ENCODE measurements around the gene SNPH.

Gene SNPH

DNA sequence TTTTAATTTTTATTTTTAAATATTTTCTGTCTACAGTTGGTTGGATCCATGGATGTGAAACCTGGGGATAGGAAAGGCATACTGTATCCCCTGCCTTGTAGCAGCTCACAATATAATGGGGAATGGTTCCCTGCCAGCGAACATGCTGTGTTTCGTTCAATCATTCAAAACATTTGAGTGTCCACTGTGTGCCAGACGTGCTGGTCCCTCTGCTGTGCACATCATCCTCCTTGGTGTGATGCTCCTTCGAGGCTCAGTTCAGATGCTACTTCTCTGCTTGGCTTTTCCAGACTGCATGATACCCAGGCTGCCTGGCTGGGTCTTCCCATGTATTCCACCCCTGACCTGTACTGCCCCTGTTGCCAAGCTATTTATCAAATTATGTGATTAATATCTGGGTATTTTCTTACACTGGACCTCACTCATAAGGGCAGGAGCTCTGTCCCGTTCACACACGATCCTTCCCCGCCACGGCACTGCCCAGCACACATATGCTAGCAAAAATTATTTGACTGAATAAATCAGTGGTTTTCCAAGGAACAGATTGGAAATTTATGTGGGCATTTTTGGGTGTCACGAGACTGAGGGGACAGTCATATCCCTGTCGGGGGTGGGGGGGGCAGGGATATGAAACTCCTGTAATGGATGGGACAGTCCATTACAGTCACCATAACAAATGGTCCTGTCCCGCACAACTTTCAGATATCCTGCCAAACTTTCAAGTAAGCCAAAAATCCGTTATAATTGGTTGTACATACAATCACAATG lies 57.9 kb downstream of the SNPH start:
- DNase-seq (ENCODE audit: low read depth in 1 of 2, low spot score in 1 of 2) = no peak

DNA sequence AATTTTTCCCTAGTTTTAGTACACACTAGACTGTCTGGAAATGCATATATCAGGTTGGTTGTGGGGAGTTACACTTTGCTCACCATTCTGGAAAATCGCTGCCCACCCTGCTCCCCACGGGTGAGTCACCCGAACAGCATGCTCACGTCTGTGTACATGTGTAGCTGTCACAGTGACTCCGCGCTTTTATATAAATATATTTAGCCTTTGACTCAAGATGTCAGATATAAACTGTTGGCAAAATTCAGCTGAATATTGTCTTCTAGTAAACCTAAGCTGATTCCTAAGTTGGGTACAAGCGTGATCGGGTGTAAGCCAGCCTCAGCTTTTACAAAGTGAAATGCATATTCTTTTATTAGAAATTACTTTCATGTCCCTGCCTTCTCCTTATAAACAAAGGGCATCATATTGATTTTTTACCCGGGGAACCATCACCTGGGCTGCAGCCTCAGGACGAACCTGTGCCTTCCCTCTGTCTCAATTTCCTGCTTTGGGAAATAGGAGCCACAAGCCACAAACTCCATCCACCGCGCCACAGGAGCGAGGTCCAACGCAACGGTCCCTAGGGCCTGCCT lies 58.6 kb downstream of the SNPH start:
- DNase-seq (ENCODE audit: low read depth in 1 of 2, low spot score in 1 of 2) = no peak

DNA sequence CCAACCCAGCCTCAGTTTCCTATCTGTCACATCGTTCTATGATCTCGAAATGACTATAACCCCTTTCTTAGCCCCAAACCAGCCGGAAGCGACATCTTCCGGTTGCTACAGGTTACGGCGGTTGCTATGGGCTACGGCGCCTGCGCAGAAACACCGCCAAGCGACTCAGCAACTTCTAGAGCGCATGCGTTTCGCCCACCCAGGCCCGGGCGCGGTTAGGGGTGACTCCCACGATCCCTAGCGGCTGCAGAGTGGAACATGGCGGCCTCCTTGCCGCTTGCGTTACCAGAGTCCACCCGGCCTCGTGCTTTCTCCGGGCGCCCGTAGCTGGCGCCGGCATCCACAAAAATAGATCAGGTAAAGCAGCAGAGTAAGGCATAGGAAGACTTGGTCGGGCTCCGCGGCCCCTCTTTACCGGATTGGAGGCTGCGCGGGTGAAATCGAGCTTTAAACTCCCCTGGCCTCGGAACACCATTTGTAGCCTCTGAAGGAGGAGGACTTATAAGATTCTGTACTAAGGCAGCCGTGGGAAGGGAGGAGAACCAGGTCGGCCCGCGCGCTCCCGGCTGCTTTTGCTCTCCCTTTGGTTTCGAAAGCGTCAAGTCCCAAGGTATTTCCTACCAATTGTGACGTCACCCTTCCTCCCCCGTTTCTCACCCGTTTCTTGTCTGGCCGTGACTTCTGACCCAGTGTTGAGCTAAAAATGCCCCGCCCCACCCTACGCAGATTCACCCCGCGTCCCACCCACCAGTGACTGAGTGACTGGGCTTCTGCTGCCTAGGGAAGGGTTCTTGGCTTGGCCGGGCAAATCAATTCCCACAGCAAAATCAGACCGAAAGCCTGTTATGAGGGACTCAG lies 59.3 kb downstream of the SNPH start:
- DNase-seq (ENCODE audit: low read depth in 1 of 2, low spot score in 1 of 2) = peak; percentile 98 to 99

DNA sequence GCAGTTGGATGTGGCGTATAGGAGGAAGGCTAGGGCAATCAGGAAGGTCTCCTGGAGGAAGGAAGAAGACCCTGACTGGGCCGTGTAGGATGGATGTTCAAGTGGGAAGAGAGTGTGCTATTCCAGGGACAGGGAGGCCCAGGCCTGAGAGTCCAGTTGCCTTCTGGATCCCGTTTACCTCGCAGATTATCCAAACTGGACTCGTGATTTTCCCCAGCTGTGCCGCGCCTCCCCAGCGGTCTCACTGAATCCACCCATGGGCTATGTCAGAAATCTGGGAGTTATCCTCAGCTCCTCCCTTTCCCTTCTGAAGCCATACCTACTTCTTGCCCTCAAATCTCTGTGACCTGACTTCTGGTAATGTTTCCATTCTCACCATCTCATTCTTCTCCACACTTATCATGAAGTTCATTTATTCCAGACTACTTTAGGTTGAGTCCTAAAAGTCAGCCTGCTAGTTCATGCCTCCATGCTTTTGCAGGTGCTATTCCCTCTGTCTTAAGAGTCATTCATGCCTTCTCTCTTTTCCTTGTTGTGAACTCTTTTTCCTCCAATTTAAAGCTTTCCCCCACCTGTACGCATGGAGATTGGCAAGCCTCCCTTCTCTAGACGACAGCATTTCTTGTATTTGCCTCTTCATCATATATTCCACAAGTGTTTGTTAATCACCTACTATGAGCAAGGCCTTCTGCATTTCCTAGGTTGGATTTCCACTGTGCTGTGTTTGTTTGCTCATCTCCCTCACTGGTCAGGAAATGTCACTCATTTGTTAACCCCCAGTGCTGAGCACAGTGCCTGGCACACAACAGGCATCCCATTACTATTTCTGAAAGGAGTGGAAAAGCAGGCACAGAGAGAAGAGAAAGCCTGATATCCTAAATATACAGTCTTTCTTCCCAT lies 60.2 kb downstream of the SNPH start:
- no peak for DNase-seq (ENCODE audit: low read depth in 1 of 2, low spot score in 1 of 2)

DNA sequence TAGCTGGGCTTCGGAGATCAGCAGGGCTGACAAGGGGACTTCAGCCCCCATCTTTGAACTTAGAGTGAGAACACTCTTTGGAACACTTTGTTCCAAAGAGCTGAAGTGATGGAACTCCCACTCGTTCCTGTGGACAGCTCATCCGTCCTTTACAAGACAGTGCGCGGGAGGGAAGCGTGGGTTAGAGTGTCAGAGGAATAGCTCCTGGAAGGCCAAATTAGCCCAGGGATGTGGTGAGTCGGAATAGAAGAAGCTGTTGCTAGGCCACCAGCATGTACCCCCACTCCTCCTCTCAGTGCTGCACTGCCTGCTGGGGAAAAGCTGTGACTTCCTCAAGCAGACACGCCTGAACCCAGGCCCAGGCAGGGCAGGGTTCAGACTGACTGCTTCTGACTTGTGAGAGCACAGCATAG lies 61.2 kb downstream of the SNPH start:
- DNase-seq (ENCODE audit: low read depth in 1 of 2, low spot score in 1 of 2) = no peak

DNA sequence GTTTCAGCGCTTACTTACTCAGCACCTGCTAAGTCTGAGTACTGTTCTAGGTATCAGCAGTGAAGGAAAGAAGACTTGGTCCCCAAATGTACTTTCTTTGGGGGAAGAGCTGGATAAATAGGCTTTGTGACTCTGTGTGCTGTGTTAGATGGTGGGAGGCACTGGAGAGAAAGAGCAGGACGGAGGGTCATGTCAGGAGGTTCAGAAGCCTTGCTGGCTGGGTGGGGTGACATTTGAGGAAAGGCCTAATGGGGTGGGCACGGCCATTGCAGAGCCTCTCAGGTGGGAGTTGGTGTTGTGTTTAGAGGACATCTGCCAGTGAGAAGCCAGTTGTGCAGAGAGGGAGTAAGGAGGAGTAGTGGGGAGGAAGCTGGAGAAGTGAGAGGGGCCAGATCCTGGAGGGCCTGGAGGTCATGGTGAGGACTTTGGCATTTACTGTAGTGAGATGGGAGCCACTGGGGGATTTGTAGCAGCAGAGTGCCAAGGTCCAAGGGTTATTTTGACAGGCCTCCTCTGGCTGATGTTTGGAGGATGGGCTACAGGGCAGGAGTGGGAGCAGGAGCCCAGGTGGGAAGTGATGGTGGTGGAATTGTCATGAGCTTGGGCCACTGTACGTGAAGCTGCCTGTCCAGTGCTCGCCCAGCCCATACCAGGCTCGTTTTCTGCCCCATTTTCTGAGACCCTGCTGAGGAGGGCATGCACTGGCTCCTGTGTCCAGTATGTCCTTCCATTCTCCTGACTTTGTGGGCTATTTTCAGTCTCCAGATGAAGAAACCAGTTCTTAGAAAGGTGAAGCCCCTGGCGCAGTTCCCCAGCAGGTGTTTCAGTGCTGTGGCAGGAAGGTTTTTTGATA lies 62.0 kb downstream of the SNPH start:
- no peak for DNase-seq (ENCODE audit: low read depth in 1 of 2, low spot score in 1 of 2)

DNA sequence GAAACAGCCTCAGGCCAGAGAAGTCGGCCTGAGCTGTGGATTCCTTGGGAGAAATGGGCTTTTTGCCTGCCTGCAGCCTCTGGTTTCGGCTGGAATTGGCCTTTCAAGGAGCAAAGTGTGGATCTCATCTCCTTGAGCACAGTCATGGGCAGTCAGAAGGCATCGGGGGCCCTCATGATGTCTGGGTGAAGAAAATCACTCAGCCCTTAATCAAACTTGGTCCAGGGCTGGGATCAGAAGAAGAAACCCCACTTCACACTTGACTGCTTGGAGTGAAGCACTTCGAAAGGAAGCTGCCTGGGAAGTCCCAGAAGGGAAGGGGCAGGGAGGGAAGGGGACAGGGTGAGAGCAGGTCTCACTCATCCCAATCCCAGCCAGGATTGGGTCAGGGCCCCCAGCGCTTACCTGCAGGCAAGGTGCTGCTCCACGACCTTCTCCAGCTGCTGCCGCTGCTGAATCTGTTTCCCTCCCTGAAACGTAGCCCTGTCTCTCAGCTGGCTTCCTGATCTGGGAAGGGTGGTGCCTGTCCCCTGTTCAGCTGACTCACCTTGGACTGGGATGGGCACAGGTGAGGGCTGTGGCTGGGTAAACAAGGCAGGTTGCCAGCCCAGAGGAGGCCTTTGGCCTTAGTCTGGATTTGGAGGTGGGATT lies 62.7 kb downstream of the SNPH start, which contains the start of gene SDCBP2:
Gene SDCBP2, minus strand, starts transcription at position 460 of the 651 bp plus-strand sequence. CDS start 8,723 bp downstream, outside the sequence.
- no peak for DNase-seq (ENCODE audit: low read depth in 1 of 2, low spot score in 1 of 2)

DNA sequence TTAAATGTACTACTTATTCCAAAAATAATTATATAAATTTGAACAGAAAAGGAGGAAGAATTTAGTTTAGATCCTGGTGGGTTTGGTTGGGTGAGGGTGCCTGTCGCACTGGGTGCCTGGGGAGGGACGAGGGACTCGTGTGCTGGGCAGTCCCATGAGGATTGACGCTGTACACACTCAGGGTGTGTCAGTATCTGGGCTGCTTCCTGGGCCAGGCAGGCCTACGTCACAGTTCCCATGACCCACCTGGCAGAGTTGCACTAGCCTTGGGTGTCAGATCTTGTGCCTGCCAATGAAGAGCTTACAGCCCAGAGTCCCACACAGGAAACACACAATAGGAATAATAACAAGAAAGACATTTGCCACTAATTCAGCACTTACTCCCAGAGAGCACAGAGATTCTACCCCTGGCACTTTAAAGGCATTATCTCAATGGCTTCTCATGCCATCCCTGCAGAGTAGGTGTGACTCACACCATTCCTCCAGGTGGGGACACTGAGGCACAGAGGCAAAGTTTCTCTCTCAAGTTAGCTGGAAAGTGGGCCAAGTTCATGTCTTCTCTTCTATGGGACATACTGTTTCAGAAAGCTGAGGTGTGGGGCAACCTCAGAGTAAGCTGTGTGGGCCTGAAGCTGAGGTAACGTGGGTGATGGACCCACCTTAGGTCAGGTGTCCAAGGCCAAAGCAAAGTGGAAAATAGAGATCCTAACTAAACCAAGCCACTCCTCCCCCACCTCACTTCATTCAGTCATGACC lies 64.2 kb downstream of the SNPH start:
- DNase-seq (ENCODE audit: low read depth in 1 of 2, low spot score in 1 of 2) = no peak

DNA sequence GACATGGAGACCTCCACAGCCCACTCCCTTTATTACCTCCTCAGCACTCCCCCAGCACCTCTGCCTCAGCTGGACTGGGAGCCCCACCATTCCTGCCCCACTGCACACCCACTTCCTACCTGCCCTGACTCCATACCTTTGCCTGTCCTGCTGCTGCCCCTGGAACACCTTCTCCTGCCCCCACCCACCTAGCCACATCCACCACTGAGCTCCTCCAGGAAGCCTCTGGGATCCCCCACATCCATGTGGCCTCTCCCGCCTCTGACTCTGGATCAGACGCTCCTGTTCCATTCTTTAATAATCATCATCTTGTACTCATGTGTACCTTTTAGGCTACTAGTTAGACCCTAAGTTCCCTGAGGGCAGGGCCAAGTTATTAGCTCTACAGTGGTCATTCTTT lies 65.0 kb downstream of the SNPH start:
- no peak for DNase-seq (ENCODE audit: low read depth in 1 of 2, low spot score in 1 of 2)

DNA sequence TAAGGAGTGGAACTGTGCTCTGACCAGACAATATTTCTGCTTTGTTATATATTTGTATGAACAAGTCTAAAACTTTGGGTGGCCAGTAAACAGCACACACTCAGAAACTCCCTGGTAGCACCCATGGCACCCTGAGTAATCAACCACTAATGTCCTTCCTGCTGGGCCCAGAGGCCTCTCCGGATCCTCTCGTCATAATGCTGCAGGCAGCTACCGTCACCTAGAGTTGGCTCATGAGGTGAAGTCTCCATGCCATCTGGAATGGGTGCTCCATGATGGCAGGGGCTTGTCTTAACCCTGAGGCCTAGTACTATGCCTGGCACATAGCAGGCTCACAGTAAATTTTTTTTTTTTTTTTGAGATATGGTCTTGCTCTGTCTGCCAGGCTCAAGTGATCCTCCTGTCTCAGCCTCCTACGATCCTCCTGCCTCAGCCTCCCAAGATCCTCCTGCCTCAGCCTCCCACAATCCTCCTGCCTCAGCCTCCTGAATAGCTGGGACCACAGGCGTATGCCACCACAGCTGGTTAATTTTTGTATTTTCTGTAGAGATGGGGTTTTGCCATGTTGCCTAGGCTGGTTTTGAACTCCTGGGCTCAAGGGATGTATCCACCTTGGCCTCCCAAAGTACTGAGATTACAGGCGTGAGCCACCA lies 65.8 kb downstream of the SNPH start:
- DNase-seq (ENCODE audit: low read depth in 1 of 2, low spot score in 1 of 2) = no peak

DNA sequence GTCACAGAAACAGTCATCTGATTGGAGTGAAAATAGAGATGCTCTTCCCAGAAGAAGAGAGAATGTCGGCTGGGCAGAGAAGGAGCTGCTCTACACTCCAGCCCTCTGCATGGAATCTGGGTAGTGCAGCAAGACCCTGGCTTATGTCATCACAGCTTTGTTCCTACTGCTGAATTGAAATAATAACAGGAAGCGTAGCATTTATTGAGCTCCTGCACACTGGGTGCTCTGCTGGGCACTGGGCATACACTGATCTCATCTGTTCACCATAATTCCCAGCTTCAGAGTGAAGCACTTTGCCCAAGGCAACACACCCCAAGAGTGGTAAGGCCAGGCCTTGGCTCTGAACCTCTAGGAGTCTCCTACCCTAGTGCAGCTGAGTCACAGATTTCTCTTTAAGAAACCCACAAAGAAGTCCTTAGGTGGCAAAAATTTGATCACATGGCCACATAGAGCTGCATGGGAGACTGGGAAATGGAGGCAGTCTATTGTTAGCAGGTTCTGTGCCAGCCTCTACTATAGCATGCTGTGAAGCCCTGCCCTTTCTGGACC lies 66.7 kb downstream of the SNPH start:
- no peak for DNase-seq (ENCODE audit: low read depth in 1 of 2, low spot score in 1 of 2)

DNA sequence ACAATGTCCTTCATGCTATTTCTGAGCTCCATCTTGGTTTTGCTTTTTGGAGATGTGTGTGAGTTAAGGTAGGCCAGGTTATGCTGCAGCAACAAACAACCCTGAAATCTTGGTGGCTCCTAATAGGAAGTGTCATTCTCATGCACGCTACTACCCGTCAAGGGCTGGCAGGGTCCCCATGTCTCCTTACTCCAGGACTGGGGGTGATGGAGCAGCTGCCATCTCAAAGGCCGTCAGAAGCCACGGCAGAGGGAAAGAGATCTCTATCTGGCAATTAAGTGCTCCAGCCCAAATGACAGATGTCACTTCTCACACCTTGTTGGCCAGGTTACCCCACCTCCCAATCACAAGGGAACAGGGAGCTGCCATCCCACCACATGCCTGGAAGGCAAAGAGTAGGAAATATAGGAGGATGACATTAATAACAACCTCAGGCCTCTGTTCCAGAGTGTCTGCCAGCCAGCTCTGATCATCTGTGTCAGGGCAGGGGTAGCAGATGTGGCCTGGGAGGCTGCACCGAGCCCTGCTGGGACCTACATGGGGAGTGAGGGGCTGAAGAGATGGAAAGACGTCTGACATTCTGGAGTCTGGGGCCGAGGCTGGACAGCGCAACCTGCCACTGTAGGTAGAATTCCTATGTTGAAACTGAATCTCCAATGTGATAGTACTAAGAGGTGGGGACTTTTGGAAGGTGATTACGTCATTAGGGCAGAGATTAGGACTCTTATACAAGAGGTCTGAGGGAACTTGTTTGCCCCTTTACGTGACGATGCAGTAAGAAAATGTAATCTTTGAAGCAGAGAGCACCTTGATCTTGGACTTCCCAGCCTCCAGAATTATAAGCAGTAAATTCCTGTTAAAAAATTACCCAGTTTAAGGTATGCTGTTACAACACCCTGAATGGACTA lies 67.6 kb downstream of the SNPH start:
- DNase-seq (ENCODE audit: low read depth in 1 of 2, low spot score in 1 of 2) = no peak

DNA sequence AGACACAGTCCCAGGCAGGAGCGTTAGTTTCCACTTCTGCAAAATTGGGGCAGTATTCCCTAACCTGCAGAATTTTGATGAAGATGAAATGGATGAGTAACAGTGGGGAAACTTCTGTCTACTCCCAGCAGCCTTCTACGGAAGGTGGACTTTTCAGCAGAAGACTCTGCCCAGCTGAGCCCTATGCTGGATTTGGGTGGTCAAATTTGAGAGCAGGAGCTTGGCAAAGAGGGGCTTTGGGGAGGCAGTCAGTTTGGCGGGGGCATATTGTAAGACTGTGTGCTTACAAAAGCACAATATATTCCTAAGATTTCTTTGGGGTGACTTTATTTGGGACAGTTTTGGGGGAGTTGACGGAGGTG lies 68.3 kb downstream of the SNPH start:
- DNase-seq (ENCODE audit: low read depth in 1 of 2, low spot score in 1 of 2) = no peak

DNA sequence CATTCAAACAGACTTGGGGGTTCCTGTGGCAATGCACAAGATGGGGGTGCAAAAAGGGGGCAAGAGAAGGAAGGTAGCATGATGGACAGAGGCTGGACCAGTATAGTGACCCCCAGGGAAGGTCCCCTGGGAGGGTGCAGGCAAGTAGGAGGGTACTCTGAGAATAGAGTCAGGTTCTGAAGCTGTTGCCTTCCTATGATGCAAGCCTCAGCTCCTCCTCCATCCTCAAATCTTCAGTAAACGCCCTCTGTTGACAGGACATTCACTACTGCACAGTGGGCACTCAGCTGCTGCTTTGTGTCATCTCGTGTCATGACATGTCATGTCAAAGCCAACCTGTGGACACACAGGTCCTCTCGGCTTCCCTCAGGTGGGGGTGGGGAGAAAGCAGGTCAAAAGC lies 68.7 kb downstream of the SNPH start:
- no peak for DNase-seq (ENCODE audit: low read depth in 1 of 2, low spot score in 1 of 2)

DNA sequence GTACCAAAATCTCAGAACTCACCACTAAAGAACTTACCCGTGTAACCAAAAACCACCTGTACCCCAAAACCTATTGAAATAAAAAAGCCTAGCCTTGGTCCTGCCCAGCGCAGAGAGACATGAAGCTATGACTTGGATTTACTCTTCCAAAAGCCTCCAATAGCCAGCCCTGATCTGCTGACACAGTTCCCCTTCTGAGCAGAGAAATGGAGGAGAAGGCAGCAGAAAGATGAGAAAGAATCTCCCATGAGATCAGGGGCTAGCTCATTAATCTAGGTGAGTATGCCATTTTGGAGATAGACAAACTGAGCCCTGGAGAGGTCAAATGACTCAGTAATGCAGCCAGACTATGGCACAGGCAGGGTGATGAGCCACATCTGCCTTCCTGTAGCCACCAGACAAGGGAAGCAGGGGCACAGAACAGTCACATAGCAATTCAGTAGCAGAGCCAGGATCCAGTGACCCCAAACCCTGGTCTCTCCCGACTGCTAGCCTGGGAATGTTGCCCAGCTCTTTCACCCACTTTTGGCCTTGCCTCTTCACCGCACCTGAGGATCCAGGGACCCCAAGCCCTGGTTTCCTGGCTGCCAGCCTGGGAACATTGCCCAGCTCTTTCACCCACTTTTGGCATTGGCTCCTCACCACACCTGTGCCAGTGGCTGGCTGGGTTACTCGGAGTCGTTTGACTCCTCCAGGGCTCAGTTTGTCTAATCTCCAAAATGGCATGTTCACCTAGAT lies 70.0 kb downstream of the SNPH start:
- no peak for DNase-seq (ENCODE audit: low read depth in 1 of 2, low spot score in 1 of 2)

DNA sequence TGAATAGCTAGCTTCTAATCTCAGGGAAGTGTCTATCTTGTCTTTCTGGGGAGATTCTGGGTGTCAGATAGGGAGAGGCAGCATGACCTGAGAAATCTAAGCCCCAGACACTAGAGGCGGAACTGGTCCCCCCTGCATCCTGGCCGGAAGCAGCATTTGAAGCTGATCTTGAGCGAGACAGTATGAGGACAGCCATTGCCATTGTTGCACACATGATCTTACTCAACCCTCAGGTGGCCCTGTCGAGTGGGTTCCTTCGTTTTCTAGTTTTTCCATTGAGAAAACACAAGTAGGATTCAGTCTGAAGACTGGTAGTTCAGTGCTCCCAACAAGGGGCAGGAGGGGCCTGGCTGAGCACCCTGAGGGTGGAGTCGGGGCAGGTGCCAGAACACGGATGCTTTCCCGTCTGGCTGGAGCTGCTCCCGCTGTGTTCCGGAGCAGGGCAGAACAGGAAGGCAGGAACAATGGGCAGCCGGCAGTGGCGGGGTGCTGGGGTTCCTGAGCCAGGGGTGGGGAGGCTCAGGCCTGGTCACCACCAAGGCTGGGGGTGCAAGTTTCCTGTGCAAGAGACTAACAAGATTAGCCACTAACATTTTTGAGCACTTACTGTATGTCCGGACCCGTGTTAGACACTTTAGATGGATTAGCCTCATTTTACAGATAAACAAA lies 70.7 kb downstream of the SNPH start:
- DNase-seq (ENCODE audit: low read depth in 1 of 2, low spot score in 1 of 2) = no peak

Data from activated CD4-positive, alpha-beta T cell treated with anti-CD3 and anti-CD28 coated beads, Interleukin-2, amount 50 U/mL, for 24 hours (primary cell).